Stimulated activated naive CD8-positive, alpha-beta T cell treated with anti-CD3 and anti-CD28 coated beads, Interleukin-15, amount 100 ng/mL, for 72 hours (primary cell): ENCODE data around the gene TARS2.

Experiments used
- ATAC-seq: fragments of 150-1000 bp; cut with Tn5 transposase; 2 replicates; pipeline ENCODE4 v1.10.0; 2021; ENCODE audit warnings: mild to moderate bottlenecking, moderate library complexity
- DNase-seq, 2 donors: peaks; one replicate each; pipeline ENCODE4 v3.0.0; 2021 to 2022
- H3K27ac Mint-ChIP-seq, 2 donors: one replicate each; pipeline ENCODE4 v1.8.0; 2022; ENCODE audit warnings: mild to moderate bottlenecking in 2 of 2, mixed read lengths in 2 of 2, moderate library complexity in 2 of 2
- H3K27me3 Mint-ChIP-seq: one replicate; pipeline ENCODE4 v1.8.0; 2022; ENCODE audit warnings: mixed read lengths
- H3K4me1 Mint-ChIP-seq: one replicate; pipeline ENCODE4 v1.8.0; 2022; ENCODE audit warnings: mild to moderate bottlenecking, mixed read lengths
- H3K4me3 Mint-ChIP-seq, 2 donors: one replicate each; pipeline ENCODE4 v1.8.0; 2022; ENCODE audit warnings: mild to moderate bottlenecking in 2 of 2, mixed read lengths in 2 of 2, moderate library complexity in 1 of 2
- H3K9me3 Mint-ChIP-seq, 2 donors: one replicate each; pipeline ENCODE4 v1.8.0; 2022; ENCODE audit warnings: mixed read lengths in 2 of 2

Gene TARS2

DNA sequence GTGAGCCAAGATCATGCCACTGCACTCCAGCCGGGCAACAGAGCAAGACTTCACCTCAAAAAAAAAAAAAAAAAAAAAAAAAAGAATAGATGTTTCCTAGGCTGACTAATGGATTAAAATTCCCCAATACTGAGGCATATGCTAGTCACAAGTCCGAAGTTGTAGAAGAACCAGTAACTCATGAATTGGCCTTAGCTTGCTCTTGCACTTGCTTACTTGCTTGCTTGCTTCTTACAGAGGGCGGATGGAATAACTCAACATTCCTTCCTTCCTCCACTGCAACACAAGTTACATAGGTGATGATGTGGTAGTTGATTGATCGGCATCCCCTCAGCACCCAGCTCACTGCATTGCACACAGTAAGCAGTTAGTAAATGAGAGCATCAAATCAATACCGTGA is 2.8 kb upstream of the TARS2 start:
- Mint-ChIP-seq H3K27me3 (no peaks in the 10 kb centered on the region), H3K27ac (no peak overlapping the region), H3K4me1 (peaks cover 28% of the 10 kb centered on the region), H3K4me3 (no peak overlapping the region), H3K9me3 (no peaks in the 10 kb centered on the region)
- no peak for DNase-seq
- ATAC-seq: no peak

DNA sequence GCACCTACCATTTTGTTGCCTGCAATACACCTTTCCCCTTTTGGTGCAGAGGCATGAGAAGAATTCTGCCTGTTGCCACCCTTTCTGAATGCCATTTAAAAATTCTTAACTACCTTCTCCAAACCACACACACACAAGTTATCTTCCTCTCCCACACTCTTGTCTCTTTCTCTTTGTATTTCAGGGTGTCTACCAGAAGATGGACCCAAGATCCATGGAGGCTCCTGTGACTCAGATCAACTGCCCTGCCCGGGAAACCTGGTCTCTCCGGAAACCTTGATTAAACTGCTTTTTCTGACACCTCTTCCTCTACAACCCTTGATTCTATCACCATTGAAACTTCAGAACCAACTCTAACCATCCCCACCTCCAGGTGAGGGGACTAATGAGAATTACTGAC is 2.4 kb upstream of the TARS2 start:
- H3K27ac Mint-ChIP-seq: no peak overlapping the region
- ATAC-seq (no peak), DNase-seq (no peak)
- H3K9me3 Mint-ChIP-seq: no peaks in the 10 kb centered on the region
- no peaks in the 10 kb centered on the region for H3K27me3 Mint-ChIP-seq
- peaks cover 28% of the 10 kb centered on the region for H3K4me1 Mint-ChIP-seq
- H3K4me3 Mint-ChIP-seq: no peak overlapping the region

DNA sequence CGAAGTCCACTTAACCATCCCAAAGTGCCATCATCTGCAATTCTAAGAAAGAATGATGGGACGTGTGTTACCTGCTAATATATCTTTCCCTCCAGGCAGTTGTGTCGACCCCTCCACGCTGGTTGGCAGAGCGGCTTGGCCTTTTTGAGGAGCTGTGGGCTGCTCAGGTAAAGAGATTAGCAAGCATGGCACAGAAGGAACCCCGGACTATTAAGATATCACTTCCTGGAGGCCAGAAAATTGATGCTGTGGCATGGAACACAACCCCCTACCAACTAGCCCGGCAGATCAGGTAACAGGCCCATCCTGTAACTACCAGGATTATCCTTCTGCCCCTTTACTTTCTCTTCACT is 520 bp downstream of the TARS2 start:
- no peaks in the 10 kb centered on the region for H3K9me3 Mint-ChIP-seq
- ATAC-seq (no peak), DNase-seq (no peak)
- H3K4me1 Mint-ChIP-seq: peaks cover 28% of the 10 kb centered on the region
- no peaks in the 10 kb centered on the region for H3K27me3 Mint-ChIP-seq
- peak overlapping the region; percentile 92 to 98 for H3K4me3 Mint-ChIP-seq
- H3K27ac Mint-ChIP-seq: peak overlapping the region; percentile 95 to 99

DNA sequence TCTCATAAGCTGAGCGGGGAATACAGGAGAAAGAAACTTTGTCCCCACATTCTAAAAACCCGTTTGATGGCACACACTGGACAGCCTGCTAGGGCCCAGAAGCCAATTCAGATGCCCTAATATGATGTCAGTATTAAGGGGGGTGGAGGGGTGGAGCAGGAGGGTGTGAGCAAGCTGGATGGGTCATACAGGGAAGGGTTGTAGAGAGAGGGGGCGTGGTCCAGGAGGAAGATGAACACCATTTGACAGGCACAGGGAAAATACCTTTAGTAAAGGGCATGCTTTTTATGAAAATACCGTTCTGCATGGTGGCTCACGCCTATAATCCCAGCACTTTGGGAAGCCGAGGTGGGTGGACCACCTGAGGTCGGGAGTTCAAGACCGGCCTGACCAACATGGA is 6.0 kb downstream of the TARS2 start:
- Mint-ChIP-seq H3K4me1 (peaks cover 13% of the 10 kb centered on the region), H3K4me3 (no peak overlapping the region), H3K27ac (no peak overlapping the region), H3K27me3 (no peaks in the 10 kb centered on the region), H3K9me3 (no peaks in the 10 kb centered on the region)
- no peak for DNase-seq
- no peak for ATAC-seq

DNA sequence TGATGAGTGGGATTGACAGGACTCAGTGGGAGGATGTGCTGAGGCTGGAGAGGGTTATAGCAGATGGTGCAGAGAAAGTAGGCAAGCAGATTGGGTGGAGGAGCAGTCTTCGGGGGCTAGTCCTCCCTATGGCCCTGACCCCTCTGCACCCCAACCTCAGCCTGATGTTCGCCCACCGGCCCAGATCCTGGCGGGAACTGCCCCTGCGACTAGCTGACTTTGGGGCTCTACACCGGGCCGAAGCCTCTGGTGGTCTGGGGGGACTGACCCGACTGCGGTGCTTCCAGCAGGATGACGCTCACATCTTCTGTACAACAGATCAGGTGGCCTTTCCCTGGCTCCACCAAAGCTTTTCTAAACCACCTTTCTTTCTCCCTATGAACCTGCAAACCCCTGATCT is 11.1 kb downstream of the TARS2 start:
- no peaks in the 10 kb centered on the region for H3K27me3 Mint-ChIP-seq
- peak overlapping the region in 1 of 2 donors; percentile 14 for H3K27ac Mint-ChIP-seq
- no peak overlapping the region for H3K4me3 Mint-ChIP-seq
- no peaks in the 10 kb centered on the region for H3K9me3 Mint-ChIP-seq
- no peaks in the 10 kb centered on the region for H3K4me1 Mint-ChIP-seq
- ATAC-seq (no peak), DNase-seq (no peak)

DNA sequence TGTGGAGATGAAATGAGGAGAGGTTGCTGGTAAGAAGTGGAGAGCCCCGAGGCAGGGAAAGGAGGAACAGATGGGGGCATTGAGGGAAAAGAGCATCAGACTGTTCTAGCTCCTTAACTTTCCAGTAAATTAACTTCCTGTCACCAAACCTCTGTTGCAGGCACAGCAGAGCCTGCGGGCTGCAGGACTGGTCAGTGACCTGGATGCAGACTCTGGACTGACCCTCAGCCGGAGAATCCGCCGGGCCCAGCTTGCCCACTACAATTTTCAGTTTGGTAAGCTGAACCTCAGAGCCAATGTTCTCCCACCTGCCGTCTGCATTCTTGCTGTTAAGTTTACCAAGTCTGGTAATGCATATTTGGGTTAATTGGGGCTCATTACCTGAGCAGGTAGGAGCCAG is 18.2 kb downstream of the TARS2 start:
- no peak overlapping the region for H3K27ac Mint-ChIP-seq
- ATAC-seq (no peak), DNase-seq (no peak)
- H3K9me3 Mint-ChIP-seq: no peaks in the 10 kb centered on the region
- peaks cover 9% of the 10 kb centered on the region for H3K4me1 Mint-ChIP-seq
- no peaks in the 10 kb centered on the region for H3K27me3 Mint-ChIP-seq
- no peak overlapping the region for H3K4me3 Mint-ChIP-seq

DNA sequence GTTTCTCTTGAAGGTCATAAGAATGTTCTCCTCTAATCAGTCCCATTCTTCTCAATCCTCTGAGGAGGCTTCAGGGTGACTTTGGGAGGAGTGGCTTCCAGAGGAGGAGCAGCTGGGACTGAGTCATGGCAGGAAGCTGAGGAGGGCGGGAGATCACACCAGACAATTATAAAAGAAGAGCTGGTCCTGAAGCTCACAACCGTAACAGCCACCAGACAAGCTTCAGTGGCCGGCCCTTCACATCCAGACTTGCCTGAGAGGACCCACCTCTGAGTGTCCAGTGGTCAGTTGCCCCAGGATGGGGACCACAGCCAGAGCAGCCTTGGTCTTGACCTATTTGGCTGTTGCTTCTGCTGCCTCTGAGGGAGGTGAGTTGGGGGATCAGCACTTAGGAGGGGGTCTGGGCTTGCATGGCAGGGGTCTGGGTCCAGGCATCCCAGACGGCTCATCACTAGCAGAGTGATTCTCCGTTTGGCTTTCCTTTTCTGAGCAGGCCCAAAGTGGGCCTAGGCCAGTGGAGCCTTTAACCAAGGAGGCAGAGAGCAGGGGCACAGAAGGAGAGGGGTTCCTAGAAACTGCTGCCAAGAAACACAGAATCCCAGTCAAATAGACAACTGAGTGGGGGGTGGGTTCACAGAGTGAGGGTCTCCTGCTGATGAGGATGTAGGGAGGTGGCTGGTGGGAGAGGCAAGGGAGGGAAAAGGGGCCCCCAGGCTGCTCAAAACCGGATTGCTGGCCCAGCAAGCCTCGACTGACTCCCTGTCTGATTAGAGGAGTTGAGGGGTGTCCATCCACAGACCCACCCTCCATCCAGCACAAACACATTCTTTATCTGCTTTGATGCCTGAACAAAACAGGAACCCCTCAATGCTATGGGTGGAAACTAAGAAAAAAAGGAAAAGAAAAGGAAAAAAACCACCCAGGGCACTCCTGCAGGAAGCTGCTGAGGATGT is 21.0 kb downstream of the TARS2 start, which contains the start of gene ECM1:
ECM1 (plus strand) TSS at position 198 of the 953 bp plus-strand sequence; CDS start at position 299, 101 bp downstream.
- H3K4me1 Mint-ChIP-seq: peaks cover 10% of the 10 kb centered on the region
- no peaks in the 10 kb centered on the region for H3K27me3 Mint-ChIP-seq
- no peaks in the 10 kb centered on the region for H3K9me3 Mint-ChIP-seq
- ATAC-seq (no peak), DNase-seq (no peak)
- peak within 1 kb of the TSS in 1 of 2 donors; percentile 71 for H3K27ac Mint-ChIP-seq
- H3K4me3 Mint-ChIP-seq: no peak within 1 kb of the TSS

DNA sequence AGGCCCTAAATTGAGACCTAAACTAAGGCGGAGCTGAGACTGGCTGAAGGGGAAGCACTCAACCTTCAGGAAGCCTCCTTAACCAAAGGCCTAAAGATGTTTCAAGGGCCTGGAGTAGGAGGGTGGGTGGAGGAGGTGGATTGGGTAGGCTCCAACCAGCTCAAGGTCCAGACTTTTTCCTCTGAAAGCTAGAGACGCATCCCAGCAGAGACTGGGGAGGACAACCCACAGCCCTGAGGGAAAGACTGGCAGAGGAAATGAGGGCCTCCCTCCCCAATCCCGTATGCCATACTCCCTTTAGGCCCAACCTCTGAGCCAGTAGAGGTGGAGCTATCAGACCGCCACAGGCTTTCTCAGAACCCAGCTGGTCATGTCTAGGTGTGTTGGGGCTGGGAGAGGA is 21.8 kb downstream of the TARS2 start:
- ATAC-seq: no peak
- DNase-seq: no peak
- no peaks in the 10 kb centered on the region for H3K27me3 Mint-ChIP-seq
- H3K9me3 Mint-ChIP-seq: no peaks in the 10 kb centered on the region
- H3K4me3 Mint-ChIP-seq: no peak overlapping the region
- H3K4me1 Mint-ChIP-seq: peaks cover 15% of the 10 kb centered on the region
- no peak overlapping the region for H3K27ac Mint-ChIP-seq

DNA sequence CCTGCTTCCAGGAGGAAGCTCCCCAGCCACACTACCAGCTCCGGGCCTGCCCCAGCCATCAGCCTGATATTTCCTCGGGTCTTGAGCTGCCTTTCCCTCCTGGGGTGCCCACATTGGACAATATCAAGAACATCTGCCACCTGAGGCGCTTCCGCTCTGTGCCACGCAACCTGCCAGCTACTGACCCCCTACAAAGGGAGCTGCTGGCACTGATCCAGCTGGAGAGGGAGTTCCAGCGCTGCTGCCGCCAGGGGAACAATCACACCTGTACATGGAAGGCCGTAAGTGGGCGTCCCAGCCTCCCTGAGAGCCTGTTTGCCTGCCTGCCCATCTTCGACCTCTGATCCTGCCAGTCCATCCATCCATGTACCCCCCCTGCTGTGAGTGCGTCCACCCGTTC is 24.3 kb downstream of the TARS2 start:
- no peak for ATAC-seq
- Mint-ChIP-seq H3K27me3 (no peaks in the 10 kb centered on the region), H3K4me1 (peaks cover 31% of the 10 kb centered on the region), H3K4me3 (no peak overlapping the region), H3K27ac (no peak overlapping the region), H3K9me3 (no peaks in the 10 kb centered on the region)
- no peak for DNase-seq

DNA sequence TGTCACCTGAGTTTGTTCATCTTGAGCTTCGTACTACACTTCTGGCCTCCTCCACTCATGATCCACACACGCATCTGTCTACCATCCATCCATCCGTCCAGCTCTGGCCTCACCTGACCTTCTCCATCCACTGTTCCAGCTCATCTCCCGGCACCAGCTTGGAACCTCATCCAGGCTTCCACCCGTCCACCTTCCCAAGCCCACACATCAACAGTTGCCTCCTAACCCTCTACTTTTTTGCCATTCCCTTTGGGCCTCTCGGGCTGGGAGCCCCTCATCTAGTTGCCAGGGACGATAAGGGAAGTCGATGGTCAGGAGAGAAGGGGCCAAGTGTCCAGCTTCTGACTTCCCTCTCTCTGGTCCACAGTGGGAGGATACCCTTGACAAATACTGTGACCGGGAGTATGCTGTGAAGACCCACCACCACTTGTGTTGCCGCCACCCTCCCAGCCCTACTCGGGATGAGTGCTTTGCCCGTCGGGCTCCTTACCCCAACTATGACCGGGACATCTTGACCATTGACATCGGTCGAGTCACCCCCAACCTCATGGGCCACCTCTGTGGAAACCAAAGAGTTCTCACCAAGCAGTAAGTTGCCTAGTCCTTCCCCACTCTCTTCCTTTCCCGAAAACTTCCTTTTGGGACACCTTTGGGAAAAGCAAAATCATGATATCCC is 24.9 kb downstream of the TARS2 start:
- ATAC-seq (no peak), DNase-seq (no peak)
- H3K4me3 Mint-ChIP-seq: no peak overlapping the region
- H3K27me3 Mint-ChIP-seq: no peaks in the 10 kb centered on the region
- H3K27ac Mint-ChIP-seq: no peak overlapping the region
- no peaks in the 10 kb centered on the region for H3K9me3 Mint-ChIP-seq
- peaks cover 34% of the 10 kb centered on the region for H3K4me1 Mint-ChIP-seq

DNA sequence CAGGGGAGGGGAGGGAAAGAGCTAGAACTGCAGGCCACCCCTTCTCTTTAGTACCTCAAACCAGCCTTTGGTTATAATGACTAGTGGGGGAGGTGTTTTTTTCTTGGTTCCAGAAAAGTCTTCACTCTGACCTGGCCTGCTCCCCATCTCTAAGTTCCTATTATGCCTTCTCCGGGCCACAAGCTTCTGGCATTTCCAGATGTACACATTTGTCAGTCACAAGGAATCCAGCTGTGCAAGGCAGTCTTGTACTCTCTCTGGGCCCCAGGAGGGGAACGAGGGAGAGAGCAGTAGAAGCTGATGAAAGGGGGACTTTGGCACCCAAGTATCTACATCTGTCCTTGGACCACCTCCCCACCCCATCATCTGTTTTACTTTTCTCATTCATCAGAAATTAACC is 25.6 kb downstream of the TARS2 start:
- peaks cover 30% of the 10 kb centered on the region for H3K4me1 Mint-ChIP-seq
- no peak overlapping the region for H3K27ac Mint-ChIP-seq
- ATAC-seq: no peak
- H3K9me3 Mint-ChIP-seq: no peaks in the 10 kb centered on the region
- H3K27me3 Mint-ChIP-seq: no peaks in the 10 kb centered on the region
- DNase-seq: no peak
- no peak overlapping the region for H3K4me3 Mint-ChIP-seq

DNA sequence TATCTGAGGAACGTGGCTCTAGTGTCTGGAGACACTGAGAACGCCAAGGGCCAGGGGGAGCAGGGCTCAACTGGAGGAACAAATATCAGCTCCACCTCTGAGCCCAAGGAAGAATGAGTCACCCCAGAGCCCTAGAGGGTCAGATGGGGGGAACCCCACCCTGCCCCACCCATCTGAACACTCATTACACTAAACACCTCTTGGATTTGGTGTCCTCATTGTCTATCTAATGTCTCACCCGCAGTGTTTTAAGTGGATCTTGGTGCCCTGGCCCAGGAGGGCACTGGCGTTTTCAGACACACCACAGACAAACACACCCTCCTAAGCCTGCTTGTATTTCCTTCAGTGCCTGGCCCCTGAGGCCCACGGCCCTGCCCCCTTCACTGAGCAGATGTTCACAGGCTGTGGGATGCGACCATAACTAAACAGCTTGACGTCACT is 26.2 kb downstream of the TARS2 start:
- peaks cover 25% of the 10 kb centered on the region for H3K4me1 Mint-ChIP-seq
- H3K4me3 Mint-ChIP-seq: no peak overlapping the region
- H3K27ac Mint-ChIP-seq: no peak overlapping the region
- H3K27me3 Mint-ChIP-seq: no peaks in the 10 kb centered on the region
- H3K9me3 Mint-ChIP-seq: no peaks in the 10 kb centered on the region
- ATAC-seq (no peak), DNase-seq (no peak)

DNA sequence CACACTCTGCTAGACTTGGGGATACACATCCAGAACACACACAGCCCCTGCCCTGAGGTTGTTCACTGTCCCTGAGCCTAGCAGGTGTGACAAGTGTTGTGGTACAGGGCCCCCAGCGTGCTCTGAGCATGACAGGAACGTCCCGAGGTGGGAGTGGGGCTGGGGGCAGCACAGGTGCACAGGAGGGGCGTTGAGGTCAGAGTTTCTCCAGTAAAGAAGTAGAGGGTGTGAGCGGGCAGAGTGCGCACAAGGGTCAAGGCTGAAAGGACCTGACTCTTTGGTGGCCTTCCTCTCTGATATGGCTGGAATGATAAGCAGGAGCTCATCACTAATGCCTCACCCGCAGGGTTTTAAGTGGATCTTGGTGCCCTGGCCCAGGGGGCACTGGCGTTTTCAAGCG is 27.0 kb downstream of the TARS2 start:
- DNase-seq: no peak
- H3K4me1 Mint-ChIP-seq: peaks cover 25% of the 10 kb centered on the region
- H3K27me3 Mint-ChIP-seq: no peaks in the 10 kb centered on the region
- no peak for ATAC-seq
- H3K4me3 Mint-ChIP-seq: peak overlapping the region; percentile 86 to 93
- no peaks in the 10 kb centered on the region for H3K9me3 Mint-ChIP-seq
- H3K27ac Mint-ChIP-seq: no peak overlapping the region

DNA sequence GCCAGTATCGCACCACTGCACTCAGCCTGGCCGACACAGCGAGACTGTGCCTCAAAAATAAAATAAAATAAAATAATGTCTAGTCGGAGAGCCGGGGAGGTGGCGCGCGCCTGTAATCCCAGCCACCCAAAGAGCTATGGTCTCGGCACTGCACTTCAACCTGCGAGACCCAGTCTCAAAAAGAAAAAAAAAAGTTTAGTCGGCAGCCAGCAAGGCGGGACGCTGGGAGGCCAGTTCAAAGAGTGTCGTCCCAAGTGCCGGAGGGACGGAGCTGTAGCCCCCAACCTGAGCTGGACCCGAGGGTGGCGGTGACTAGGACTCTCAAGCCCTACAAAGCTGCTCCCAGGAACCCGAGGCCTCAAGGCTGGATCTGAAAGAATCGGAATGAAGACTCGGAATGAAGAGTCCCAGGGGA is 27.7 kb downstream of the TARS2 start:
- Mint-ChIP-seq H3K27me3 (no peaks in the 10 kb centered on the region), H3K27ac (peak overlapping the region; percentile 47 to 95), H3K4me3 (peak overlapping the region; percentile 86 to 93), H3K4me1 (peaks cover 25% of the 10 kb centered on the region), H3K9me3 (no peaks in the 10 kb centered on the region)
- DNase-seq (no peak), ATAC-seq (peak; percentile 2)

DNA sequence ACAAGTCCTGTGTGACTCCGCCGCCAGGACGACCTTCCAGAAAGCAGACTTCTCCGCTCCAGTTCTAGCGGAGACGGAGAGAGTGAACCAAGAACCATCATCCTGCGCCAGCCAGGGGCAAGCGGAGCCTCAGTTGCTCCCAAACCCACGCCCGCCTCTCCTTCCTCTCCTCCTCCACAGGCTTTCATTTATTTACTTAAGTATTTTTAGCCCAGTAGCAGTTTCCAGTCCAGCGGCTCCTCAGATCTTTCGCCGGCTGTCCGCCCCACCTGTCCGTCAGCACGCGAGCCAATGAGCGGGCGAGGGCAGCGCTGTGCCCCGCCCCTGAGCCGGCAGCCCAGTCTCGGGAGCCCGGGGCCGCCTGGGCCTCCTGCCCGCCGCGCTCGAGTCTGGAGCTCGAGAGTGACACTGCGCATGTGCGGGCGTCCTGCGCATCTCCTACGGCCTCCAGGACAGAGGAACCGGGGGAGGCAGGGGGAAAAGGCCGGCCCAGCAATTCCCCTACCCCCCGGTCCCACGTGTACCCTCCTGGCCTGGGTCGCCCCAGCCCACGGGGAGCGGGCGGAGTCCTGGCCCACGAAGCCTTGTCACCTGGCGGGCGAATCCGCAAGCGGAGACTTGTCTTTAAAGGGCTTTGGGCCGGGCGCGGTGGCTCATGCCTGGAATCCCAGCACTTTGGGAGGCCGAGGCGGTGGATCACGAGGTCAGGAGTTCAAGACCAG is 28.3 kb downstream of the TARS2 start, which contains the start of gene FALEC:
FALEC (plus strand) TSS at position 425 of the 722 bp plus-strand sequence.
- Mint-ChIP-seq H3K4me1 (peaks cover 25% of the 10 kb centered on the region), H3K27me3 (no peaks in the 10 kb centered on the region), H3K27ac (peak within 1 kb of the TSS; percentile 47 to 95), H3K4me3 (peak within 1 kb of the TSS; percentile 86 to 93), H3K9me3 (no peaks in the 10 kb centered on the region)
- ATAC-seq (peak; percentile 98), DNase-seq (peak; percentile 93 to 94)
